ENCODE results near the gene PDIA2. TPM values are rescaled to one million over a fixed set of nuclear protein-coding genes. Genes with fewer than 3 reads are reported as not detected.
"Not testable (repeated sequence)": the region's sequence is repeated elsewhere in the genome, so short reads cannot be mapped to it uniquely, and the experiment has no call there.

PDIA2 gene
- total and polyA plus RNA-seq, 2 donors (not counting 3 experiments of a cell fraction or from before 2014, with no cell fraction given) = 0.63 TPM; not detected in 1

- FAIRE-seq = no peak
- dilution Hi-C loops (cut with MboI; ENCODE audit: extremely low pct_ligation_motif_present, low sequenced_read_pairs) (no loop called here), intact Hi-C loops (cut with micrococcal nuclease) (no loop called here)
- no peaks in the 10 kb centered on the region for H3K9me3 ChIP-seq (replicated peaks; ENCODE audit: control insufficient read depth, insufficient read depth, low read length)
- no peak overlapping the region for H3K4me3 ChIP-seq (replicated peaks in 1 of 3; ENCODE audit: insufficient read depth in 1 of 3, low read depth in 1 of 3, low read length in 3 of 3)
- no peak for TF ChIP-seq CTCF (IDR thresholded peaks at IDR 0.05; ENCODE audit: extremely low read depth in 1 of 2, insufficient read depth in 1 of 2, low read depth in 1 of 2, low read length in 2 of 2)
- no peak for TF ChIP-seq GATA2 (IDR thresholded peaks at IDR 0.05; ENCODE audit: insufficient read depth, insufficient read length, low read depth, low read length)
- no peak for TF ChIP-seq FOS (IDR thresholded peaks at IDR 0.05; ENCODE audit: borderline replicate concordance, insufficient read depth, low read length)
- no peak for TF ChIP-seq POLR2AphosphoS5 (IDR thresholded peaks at IDR 0.05; ENCODE audit: insufficient read depth, low read depth, low read length)
- TF ChIP-seq JUN (IDR thresholded peaks at IDR 0.05; ENCODE audit: borderline replicate concordance, insufficient read depth, insufficient read length, low read depth) = no peak
- TF ChIP-seq POLR2A (IDR thresholded peaks at IDR 0.05; ENCODE audit: low read depth, low read length) = no peak
- TF ChIP-seq MAX (IDR thresholded peaks at IDR 0.05; ENCODE audit: insufficient read depth, insufficient read length) = no peak
- no peak overlapping the region for H3K9ac ChIP-seq (replicated peaks; ENCODE audit: extremely low read depth, insufficient read depth, low read length)
- H3K27me3 ChIP-seq (ENCODE audit: control insufficient read depth in 2 of 2, insufficient read depth in 2 of 2, low read length in 2 of 2) = no peaks in the 10 kb centered on the region
- no peak for DNase-seq (ENCODE audit: low read depth, low spot score)
- H3K4me1 ChIP-seq (ENCODE audit: control insufficient read depth, extremely low read depth, insufficient read depth, low read length) = peaks cover 12% of the 10 kb centered on the region
- CTCF ChIA-PET = no interaction called here
- H4K20me1 ChIP-seq (replicated peaks; ENCODE audit: control insufficient read depth, extremely low read depth, insufficient read depth, low read length) = no peaks in the 10 kb centered on the region
- no peaks in the 10 kb centered on the region for H3K9me1 ChIP-seq (replicated peaks; ENCODE audit: control insufficient read depth, extremely low read depth, insufficient read depth, low read length)
- H3K27ac ChIP-seq (ENCODE audit: insufficient read depth, low read depth, low read length) = no peak overlapping the region
- POLR2A ChIA-PET = no interaction called here
- no peak overlapping the region for H2AFZ ChIP-seq (ENCODE audit: low read depth, low read length)
- H3K79me2 ChIP-seq (ENCODE audit: control insufficient read depth, insufficient read depth, low read length) = no peaks in the 10 kb centered on the region
- H3K4me2 ChIP-seq (ENCODE audit: insufficient read depth, low read length) = no peak overlapping the region
- peaks cover 0 to 7% of the 10 kb centered on the region in 2 experiments for H3K36me3 ChIP-seq (ENCODE audit: control insufficient read depth in 2 of 2, extremely low read depth in 1 of 2, insufficient read depth in 2 of 2, low read length in 2 of 2)
- BruUV-seq (replicated peaks) = no TSS peak
Observed at GRCh38 chr16:255183-255582, 27.8 kb upstream of the PDIA2 start.

- H3K4me3 ChIP-seq (replicated peaks in 1 of 3; ENCODE audit: insufficient read depth in 1 of 3, low read depth in 1 of 3, low read length in 3 of 3); DNase-seq (ENCODE audit: low read depth, low spot score); H3K9me1 ChIP-seq (replicated peaks; ENCODE audit: control insufficient read depth, extremely low read depth, insufficient read depth, low read length); H3K79me2 ChIP-seq (ENCODE audit: control insufficient read depth, insufficient read depth, low read length); H3K9ac ChIP-seq (replicated peaks; ENCODE audit: extremely low read depth, insufficient read depth, low read length); H2AFZ ChIP-seq (ENCODE audit: low read depth, low read length); H3K27ac ChIP-seq (ENCODE audit: insufficient read depth, low read depth, low read length); H3K27me3 ChIP-seq (ENCODE audit: control insufficient read depth in 2 of 2, insufficient read depth in 2 of 2, low read length in 2 of 2); H3K9me3 ChIP-seq (replicated peaks; ENCODE audit: control insufficient read depth, insufficient read depth, low read length); H3K4me1 ChIP-seq (ENCODE audit: control insufficient read depth, extremely low read depth, insufficient read depth, low read length); POLR2A ChIA-PET; CTCF ChIA-PET; H4K20me1 ChIP-seq (replicated peaks; ENCODE audit: control insufficient read depth, extremely low read depth, insufficient read depth, low read length); H3K4me2 ChIP-seq (ENCODE audit: insufficient read depth, low read length); dilution Hi-C loops (cut with MboI; ENCODE audit: extremely low pct_ligation_motif_present, low sequenced_read_pairs); intact Hi-C loops (cut with micrococcal nuclease); FAIRE-seq; BruUV-seq (replicated peaks): not testable (repeated sequence)
- H3K36me3 ChIP-seq (ENCODE audit: control insufficient read depth in 2 of 2, extremely low read depth in 1 of 2, insufficient read depth in 2 of 2, low read length in 2 of 2) = peaks cover 0 to 16% of the 10 kb centered on the region in 2 experiments
Observed at GRCh38 chr16:258091-258490, 24.9 kb upstream of the PDIA2 start.
